ENCODE data around the gene DCAF11. TPM values are rescaled to one million over a fixed set of nuclear protein-coding genes. Genes with fewer than 3 reads are reported as not detected.
A peak's percentile ranks its signal among the peaks of the same experiment; 100 is the strongest.

DCAF11 gene
- total RNA-seq, 1 donor from 2014 or later, result 64.9 TPM

DNA sequence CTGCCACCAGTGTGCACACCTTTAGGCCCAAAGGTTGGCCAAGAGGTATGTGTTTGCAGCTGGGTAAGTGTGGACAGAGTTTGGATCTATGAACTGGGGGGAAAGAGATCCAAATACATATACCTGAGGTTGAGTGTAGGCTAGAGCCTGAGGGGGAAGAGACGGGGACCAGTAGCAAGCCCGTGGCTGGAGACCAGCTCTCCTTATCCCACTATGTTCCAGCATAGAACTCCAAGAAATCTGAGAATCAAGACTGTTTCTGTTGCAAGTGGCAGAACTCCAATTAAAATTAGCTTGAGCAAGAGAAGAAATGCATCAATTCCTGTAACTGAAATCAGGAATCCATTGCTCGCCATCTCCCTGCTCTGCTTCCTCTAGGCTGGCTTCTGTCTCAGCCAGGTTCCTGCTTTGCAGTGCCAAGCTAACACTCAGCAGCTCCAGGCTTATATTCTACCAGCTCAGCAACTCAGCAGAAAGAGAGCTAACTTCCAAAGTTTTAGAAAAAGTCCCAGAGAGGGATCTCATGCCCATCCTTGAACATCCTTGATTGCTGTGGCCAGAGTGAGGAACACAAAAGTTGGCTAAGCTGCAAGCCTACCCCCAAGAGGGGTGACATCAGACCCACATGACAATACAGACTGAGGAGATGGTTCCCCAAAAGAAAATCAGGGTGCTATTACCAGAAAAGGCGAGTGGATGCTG, 21.9 kb upstream of the DCAF11 start:
- H3K36me3 ChIP-seq, result peaks cover 1% of the 10 kb centered on the region
- ATAC-seq, result no peak
- intact Hi-C loops (cut with DNase I), result no loop called here
- no peak overlapping the region for H3K4me3 ChIP-seq
- no peak for DNase-seq
- H3K27me3 ChIP-seq (ENCODE audit: low read depth), result no peaks in the 10 kb centered on the region
- H3K9me3 ChIP-seq, result no peaks in the 10 kb centered on the region
- H3K4me1 ChIP-seq, result peaks cover 31% of the 10 kb centered on the region
- TF ChIP-seq, protein P1, sequence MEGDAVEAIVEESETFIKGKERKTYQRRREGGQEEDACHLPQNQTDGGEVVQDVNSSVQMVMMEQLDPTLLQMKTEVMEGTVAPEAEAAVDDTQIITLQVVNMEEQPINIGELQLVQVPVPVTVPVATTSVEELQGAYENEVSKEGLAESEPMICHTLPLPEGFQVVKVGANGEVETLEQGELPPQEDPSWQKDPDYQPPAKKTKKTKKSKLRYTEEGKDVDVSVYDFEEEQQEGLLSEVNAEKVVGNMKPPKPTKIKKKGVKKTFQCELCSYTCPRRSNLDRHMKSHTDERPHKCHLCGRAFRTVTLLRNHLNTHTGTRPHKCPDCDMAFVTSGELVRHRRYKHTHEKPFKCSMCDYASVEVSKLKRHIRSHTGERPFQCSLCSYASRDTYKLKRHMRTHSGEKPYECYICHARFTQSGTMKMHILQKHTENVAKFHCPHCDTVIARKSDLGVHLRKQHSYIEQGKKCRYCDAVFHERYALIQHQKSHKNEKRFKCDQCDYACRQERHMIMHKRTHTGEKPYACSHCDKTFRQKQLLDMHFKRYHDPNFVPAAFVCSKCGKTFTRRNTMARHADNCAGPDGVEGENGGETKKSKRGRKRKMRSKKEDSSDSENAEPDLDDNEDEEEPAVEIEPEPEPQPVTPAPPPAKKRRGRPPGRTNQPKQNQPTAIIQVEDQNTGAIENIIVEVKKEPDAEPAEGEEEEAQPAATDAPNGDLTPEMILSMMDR (IDR thresholded peaks at IDR 0.05), result no peak
- H3K27ac ChIP-seq, result no peak overlapping the region

DNA sequence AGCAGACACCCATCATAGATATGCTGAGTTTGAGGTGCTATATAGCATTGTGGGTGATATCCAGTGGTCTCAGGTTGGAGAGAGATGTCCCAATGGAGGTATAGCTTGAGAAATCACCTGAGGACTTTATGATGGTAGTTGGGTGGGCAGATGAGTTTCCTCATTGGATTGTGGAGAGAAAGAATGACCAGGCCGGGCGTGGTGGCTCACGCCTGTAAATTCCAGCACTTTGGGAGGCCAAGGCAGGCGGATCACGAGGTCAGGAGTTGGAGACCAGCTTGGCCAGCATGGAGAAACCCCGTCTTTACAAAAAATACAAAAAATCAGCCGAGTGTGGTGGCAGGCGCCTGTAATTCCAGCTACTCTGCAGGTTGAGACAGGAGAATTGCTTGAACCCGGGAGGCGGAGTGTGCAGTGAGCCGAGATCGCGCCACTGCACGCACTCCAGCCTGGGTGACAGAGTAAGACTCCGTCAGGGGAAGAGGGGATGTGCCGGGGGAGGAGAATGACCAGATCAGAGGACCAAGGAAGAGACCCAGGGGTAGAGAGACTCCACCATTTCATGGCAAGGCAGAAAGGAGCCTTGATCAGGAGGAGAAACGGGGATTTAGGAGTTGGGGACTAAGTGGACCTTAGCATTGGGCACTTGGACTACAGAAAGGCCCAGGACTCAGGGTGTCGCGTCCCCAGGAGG, 21.2 kb upstream of the DCAF11 start:
- Histone ChIP-seq H3K27me3 (ENCODE audit: low read depth) (no peaks in the 10 kb centered on the region), H3K9me3 (no peaks in the 10 kb centered on the region), H3K36me3 (peaks cover 8% of the 10 kb centered on the region), H3K4me1 (peaks cover 31% of the 10 kb centered on the region), H3K27ac (peak overlapping the region; percentile 98), H3K4me3 (peak overlapping the region; percentile 94)
- ATAC-seq (no peak), DNase-seq (no peak)
- intact Hi-C loops (cut with DNase I), result no loop called here
- TF ChIP-seq, protein P1 (IDR thresholded peaks at IDR 0.05), result no peak

GRCh38 chr14:24093901-24094840, 20.4 kb upstream of the DCAF11 start, which contains the start of gene PCK2:
Gene PCK2, plus strand, starts transcription at chr14:24094311. Its CDS starts 95 bp downstream, at chr14:24094406.
- Histone ChIP-seq H3K27ac (peak within 1 kb of the TSS; percentile 98), H3K27me3 (ENCODE audit: low read depth) (no peaks in the 10 kb centered on the region), H3K9me3 (no peaks in the 10 kb centered on the region), H3K4me3 (peak within 1 kb of the TSS; percentile 94), H3K36me3 (peaks cover 16% of the 10 kb centered on the region), H3K4me1 (peaks cover 31% of the 10 kb centered on the region)
- peak; percentile 98 for DNase-seq
- peak; percentile 96 to 97 for ATAC-seq
- TF ChIP-seq, protein P1 (IDR thresholded peaks at IDR 0.05), result peak; percentile 5
- intact Hi-C loops (cut with DNase I), result no loop called here

DNA sequence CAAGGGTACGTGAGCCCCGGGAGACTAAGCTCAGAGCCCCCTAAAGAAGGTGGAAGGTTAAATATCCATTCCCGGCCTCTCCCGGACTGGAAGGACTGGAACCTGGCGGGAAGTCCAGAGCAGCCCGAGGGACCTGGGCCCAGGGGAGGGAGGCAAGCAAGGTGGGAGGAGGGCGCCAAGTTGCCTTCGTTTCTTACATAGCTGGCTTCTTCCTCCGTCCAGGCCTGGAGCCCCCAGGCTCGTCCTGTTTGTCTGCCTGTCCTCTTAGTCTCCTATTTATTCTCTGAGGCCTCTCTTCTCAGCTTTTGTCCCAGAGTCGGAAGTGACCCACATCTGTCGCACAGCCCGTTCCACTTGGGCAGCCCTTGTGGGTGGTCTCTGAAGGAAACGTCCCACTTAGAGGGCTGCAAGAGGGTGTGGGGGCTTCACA, 19.7 kb upstream of the DCAF11 start:
- ATAC-seq (peak in 1 of 2 donors; percentile 15), DNase-seq (no peak)
- Histone ChIP-seq H3K27ac (peak overlapping the region; percentile 98), H3K9me3 (no peaks in the 10 kb centered on the region), H3K27me3 (ENCODE audit: low read depth) (no peaks in the 10 kb centered on the region), H3K36me3 (peaks cover 22% of the 10 kb centered on the region), H3K4me3 (peak overlapping the region; percentile 94), H3K4me1 (peaks cover 31% of the 10 kb centered on the region)
- intact Hi-C loops (cut with DNase I), result no loop called here
- TF ChIP-seq, protein P1 (IDR thresholded peaks at IDR 0.05), result no peak
